NCI-H1417 (cell line): ENCODE results near the gene PET117.
"Not testable (repeated sequence)": the region's sequence is repeated elsewhere in the genome, so short reads cannot be mapped to it uniquely, and the experiment has no call there.

Source experiments
- DNase-seq, 3 experiments: peaks; one replicate each; lab custom pipeline; 2025; lab: John Stamatoyannopoulos, UW

Gene PET117

GRCh38 chr20:18164356-18164755, 26.7 kb downstream of the PET117 start:
- no peak for DNase-seq

DNA sequence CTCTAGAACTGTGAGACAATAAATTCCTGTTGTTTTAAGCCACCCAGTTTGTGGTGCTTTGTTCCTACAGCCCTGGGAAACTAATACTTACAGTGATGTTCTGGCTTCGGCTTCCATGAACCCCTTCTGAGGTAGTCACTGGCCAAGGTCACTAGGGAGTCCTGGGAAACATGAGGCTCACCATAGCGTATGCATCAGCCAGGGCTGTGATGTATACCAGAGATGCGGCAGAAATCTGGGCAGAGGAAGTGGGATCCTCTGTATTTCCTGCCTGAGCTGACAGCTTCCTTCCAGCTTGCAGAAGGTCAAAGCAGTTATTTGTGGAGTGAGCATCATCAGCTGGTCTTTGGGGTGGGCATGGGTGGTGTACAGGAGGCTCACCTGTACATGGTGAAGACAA, 27.9 kb downstream of the PET117 start:
- DNase-seq: no peak

- no peak for DNase-seq
These were observed 28.7 kb downstream of the PET117 start for GRCh38 chr20:18166241-18166881.

DNA sequence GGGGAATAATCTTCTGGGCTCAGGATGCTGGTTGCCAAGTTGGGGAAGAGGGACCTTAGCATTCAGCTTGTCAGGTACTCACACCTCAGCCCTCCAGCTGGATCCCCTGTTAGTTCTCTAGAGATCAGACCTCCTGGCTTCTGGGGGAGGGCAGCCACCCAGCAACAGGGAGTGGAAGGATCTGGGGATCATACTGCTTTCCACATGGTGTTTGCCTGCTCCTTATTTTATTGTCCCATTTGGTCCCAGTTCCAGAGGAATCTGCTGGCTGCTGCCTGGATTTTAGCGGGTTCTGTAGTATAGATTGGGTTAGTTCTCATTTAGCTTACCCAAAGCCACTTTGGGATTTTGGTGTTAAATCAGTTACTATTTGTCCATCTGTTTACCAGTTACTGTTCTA, 29.3 kb downstream of the PET117 start:
- no peak for DNase-seq

DNA sequence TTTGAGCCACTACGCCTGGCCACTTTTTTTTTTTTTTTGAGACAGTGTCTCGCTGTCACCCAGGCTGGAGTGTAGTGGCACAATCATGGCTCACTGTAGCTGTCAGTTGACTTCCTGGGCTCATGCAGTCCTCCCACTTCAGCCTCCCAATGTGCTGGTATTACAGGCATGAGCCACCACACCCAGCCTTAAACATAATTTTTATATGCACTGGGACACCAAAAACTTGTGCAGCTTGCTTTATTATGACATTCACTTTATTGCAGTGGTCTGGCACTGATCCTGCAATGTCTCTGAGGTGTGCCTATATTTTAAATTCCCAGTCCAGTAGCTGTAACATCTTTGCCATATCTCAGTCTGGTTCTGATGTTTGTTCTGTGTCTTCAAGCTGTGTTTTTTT, 34.7 kb downstream of the PET117 start:
- DNase-seq: no peak

GRCh38 chr20:18174906-18175683, 37.4 kb downstream of the PET117 start:
- DNase-seq: no peak

DNA sequence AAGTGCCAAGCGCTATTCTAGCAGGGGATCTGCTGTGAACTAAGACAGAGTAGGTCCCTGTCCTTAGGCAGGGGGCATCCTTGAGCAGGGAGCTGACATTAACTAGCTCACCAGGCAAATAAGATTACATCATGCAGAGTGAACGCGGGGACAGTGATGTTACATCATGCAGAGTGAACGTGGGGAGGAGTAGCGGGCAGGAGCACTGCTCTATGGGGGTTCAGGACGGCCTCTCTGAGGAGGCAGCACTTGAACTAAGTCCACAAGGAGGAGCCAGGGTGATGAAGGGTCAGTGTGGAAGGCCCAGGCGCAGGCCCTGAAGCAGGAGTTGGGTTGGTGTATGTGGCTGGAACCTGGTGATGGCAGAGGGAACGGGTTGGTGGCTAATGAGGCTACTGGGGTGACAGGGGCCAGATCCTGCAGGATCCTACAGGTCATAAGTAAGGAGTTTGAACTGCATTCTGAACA, 38.7 kb downstream of the PET117 start:
- no peak for DNase-seq

DNA sequence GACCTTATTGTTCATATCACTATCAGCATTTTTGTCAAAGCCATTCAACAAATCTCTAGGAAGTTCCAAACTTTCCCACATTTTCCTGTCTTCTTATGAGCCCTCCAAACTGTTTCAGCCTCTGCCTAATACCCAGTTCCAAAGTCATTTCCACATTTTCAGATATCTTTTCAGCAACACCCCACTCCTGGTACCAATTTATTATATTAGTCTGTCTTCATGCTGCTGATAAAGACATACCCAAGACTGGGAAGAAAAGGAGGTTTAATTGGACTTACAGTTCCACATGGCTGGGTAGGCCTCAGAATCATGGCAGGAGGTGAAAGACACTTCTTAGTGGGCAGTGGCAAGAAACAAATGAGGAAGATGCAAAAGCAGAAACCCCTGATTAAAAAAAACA, 42.7 kb downstream of the PET117 start:
- DNase-seq: not testable (repeated sequence)

GRCh38 chr20:18180815-18181214, 43.2 kb downstream of the PET117 start:
- no peak for DNase-seq

GRCh38 chr20:18187020-18187419, 49.4 kb downstream of the PET117 start:
- DNase-seq: no peak

DNA sequence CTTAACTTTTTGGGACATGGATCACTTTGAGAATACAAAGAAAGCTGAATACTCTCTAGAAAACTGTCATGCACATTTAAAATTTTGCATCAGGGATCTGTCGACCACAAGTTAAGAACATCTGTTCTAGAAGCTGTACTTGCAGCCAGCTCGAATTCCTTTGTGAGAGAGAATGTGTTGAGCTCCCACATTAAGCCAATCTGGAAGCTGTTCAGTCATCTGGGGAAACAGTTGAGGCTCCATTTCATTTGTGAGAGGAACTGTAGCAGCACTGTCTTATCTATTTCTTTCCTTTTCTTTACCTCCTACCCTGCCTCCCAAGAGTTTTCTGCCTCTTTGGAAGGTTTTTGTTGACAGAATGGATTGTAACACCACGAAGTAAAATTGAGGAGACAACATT, 50.8 kb downstream of the PET117 start:
- no peak for DNase-seq

DNA sequence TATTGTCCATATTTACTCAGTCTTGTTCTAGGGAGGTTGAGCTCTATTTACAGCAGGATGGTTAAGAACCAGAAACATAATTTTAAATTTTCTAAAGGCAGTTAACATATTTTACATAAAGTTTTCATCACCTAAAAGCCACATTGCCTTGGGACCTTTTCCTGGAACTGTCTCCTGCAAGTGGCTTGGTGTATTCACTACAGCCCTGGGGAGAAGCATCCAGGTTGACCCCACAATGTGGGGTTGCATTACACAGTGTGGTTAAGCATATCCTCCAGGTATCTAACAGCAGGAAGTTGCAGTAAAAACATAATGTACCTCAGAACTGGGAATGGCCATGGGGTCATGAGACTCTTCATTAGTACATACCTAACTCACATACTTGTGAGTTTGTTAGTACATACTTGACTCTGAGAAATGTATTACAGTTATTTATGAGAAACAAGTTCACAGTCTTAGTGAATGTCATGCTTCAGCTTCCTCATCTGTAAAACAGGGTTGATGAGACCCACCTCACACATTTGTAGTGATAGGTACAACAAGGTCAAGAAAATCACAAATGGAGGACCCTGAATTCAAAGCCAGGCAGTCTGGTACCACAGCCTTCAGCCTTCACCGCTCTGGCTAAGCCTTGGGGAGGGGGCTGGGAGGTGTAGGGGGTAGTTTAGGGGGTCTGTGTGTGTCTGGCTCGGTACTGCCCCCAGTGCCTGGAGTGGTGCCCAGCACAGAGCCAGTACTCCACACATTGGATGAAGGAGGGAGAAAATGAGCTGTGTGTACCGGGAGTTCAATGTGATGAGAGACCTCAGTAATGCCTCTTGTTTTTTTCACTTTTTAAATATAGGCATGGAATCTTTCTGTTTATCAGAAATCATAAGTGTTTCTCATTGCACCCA, 52.9 kb downstream of the PET117 start:
- DNase-seq: no peak

DNA sequence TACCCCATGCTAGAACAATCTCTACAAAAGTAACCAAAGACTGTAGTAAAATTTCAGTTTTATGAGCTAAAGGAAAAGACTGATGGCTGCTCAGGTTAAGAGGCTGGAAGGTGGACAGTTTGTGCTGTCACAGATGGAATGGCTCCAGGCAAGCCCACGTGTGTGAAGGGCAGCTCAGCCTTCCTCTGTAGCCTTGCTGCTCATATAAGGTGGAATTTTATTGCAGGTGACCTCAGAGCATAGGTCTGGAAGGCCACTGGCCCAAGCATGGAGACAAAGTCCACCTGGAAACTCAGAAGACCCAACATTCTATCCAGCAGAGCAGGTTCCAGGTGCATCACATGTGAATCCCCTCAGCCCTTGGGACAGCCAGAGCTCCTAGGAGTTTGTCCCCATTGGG, 53.6 kb downstream of the PET117 start:
- no peak for DNase-seq
